Stimulated activated CD4-positive, alpha-beta T cell treated with anti-CD3 and anti-CD28 coated beads, Interleukin-15, amount 100 ng/mL, for 24 hours (primary cell): ENCODE results near the gene KLF7.

Source experiments
- DNase-seq: peaks from one replicate; pipeline ENCODE4 v3.0.0-alpha.2; 2020

Gene KLF7

GRCh38 chr2:207166349-207167098, 776 bp upstream of the KLF7 start:
- peak; percentile 73 for DNase-seq

- peak; percentile 97 for DNase-seq
Measured at GRCh38 chr2:207166039-207166348, 246 bp upstream of the KLF7 start.

GRCh38 chr2:207164006-207164831, 1.5 kb downstream of the KLF7 start:
- peak; percentile 26 for DNase-seq

GRCh38 chr2:207163756-207164005, 2.1 kb downstream of the KLF7 start:
- no peak for DNase-seq

GRCh38 chr2:207163053-207163755, 2.5 kb downstream of the KLF7 start:
- peak; percentile 32 for DNase-seq

- no peak for DNase-seq
Measured at GRCh38 chr2:207162316-207162715, 3.4 kb downstream of the KLF7 start.

- DNase-seq: no peak
Measured at GRCh38 chr2:207161247-207162123, 4.3 kb downstream of the KLF7 start.

GRCh38 chr2:207160115-207160514, 5.6 kb downstream of the KLF7 start:
- no peak for DNase-seq

GRCh38 chr2:207159002-207159401, 6.7 kb downstream of the KLF7 start:
- no peak for DNase-seq

GRCh38 chr2:207157731-207158130, 8.0 kb downstream of the KLF7 start:
- no peak for DNase-seq

GRCh38 chr2:207157162-207157481, 8.6 kb downstream of the KLF7 start:
- no peak for DNase-seq

GRCh38 chr2:207156451-207157161, 9.1 kb downstream of the KLF7 start:
- DNase-seq: peak; percentile 49

GRCh38 chr2:207155516-207156444, 10.0 kb downstream of the KLF7 start:
- no peak for DNase-seq

GRCh38 chr2:207154556-207155510, 10.9 kb downstream of the KLF7 start:
- DNase-seq: no peak

GRCh38 chr2:207153266-207153975, 12.3 kb downstream of the KLF7 start:
- DNase-seq: no peak

- no peak for DNase-seq
Measured at GRCh38 chr2:207151048-207151447, 14.7 kb downstream of the KLF7 start.

GRCh38 chr2:207150284-207150683, 15.5 kb downstream of the KLF7 start:
- DNase-seq: no peak

GRCh38 chr2:207149249-207150213, 16.2 kb downstream of the KLF7 start:
- peak; percentile 42 for DNase-seq
